HG02610 (cell line): ENCODE data around the gene MEX3D.

Experiments used
- ATAC-seq: cut with Tn5 transposase; IDR thresholded peaks from one replicate; pipeline ENCODE4 v1.9.1; 2021; ENCODE audit warnings: mild to moderate bottlenecking, moderate library complexity; ENCODE audit not compliant: unreplicated experiment

The MEX3D gene

GRCh38 chr19:1568320-1569019 lies at the start of gene MEX3D:
TSS of gene MEX3D (minus strand) at chr19:1568325. CDS start at chr19:1568058, 267 bp downstream.
- ATAC-seq, result peak; percentile 50

DNA sequence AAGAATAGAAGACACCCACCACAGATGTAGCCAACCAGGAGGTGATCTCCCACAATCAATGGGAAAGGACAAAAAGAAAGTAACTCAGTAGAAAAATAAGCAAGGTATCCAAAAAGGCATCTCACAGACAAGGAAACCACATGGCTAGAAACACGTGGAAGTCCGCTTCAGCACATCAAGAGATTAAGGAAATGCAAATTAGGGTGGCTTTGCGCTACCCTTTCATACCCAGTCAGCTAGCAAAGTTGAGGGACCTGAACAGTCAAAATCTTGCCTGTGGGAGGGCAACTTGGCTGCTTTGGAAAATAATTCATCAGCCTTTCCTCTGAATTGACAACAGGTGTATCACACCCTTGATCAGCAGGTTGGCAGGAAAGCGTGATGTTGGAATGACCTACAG lies 48.8 kb upstream of the MEX3D start:
- ATAC-seq, result no peak

DNA sequence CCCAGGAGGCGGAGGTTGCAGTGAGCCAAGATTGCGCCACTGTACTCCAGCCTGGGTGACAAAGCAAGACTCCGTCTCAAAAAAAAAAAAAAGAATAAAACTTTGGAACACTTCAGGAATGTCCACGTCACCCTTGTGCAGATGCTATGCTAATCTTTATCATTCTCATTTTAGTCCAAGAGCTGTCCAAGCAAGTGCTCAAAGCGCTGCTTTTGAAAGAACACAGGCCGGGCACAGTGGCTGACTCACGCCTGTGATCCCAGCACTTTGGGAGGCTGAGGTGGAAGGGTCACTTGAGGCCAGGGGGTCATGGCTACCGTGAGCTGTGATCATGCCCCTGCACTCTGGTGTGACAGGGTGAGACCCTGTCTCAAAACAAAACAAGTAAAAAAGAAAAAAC lies 48.3 kb upstream of the MEX3D start:
- ATAC-seq, result no peak

- ATAC-seq, result no peak
Observed at GRCh38 chr19:1615156-1615765, 47.1 kb upstream of the MEX3D start.

DNA sequence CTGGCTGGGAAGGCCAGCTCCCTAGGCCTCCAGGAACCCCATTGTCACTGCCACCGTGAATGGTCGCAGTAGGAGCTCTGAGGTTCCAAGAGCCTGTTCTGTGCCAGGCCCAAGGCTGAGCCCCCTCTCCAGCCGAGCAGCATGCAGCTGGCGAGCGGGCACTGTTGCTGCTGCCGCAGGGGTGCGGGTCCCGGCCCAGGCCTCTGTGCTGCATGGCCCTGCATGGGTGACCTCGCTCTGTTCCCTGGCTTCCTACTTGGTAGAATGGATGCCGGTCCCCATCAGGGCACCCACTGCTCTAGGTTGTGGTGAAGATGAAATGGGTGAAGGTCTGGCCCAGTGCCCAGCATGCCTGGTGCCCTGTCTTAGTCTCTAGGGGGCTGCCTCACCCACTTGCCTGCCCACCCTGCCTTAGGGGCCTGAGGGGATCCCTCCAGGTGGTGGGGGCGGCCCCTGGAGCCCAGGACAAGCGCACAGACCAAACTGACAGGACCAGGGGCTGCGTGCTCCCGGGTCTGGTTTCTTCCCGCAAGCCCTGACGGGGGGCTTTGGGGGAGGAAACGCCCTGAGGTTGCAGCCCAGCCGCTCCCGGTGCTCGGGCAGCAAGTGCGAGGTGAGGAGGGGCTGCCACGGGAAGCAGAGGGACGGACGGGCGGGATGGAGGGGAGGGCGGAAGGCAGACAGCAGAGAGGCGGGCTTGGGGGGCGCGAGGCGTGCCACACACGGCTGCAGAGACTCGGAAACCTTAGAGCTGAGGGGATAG lies 45.9 kb upstream of the MEX3D start:
- ATAC-seq, result no peak

- ATAC-seq, result no peak
Observed at GRCh38 chr19:1613146-1613545, 45.0 kb upstream of the MEX3D start.

- no peak for ATAC-seq
Observed at GRCh38 chr19:1612114-1613086, 44.3 kb upstream of the MEX3D start.

- no peak for ATAC-seq
Observed at GRCh38 chr19:1611353-1611752, 43.2 kb upstream of the MEX3D start.

DNA sequence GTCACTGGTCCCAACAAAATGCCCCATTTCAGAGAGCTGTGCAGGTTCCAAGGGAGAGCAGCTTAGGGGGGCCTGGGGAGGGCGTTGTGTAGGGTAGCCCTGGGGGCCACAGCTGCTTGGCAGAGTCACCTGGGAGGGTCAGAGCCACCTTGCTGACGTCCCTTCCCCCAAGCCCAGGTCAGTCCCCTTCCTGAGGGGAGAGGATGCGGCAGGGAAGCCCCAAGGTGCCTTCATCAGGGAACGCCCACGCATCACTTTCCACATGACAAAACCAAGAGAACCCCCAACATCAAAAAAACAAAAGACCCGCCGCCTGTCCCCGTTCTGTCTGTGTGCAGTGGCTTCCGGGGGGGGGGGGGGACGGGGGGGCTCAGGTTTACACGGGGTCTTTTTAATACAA lies 42.5 kb upstream of the MEX3D start:
- no peak for ATAC-seq

- no peak for ATAC-seq
Observed at GRCh38 chr19:1609680-1610474, 41.8 kb upstream of the MEX3D start.

DNA sequence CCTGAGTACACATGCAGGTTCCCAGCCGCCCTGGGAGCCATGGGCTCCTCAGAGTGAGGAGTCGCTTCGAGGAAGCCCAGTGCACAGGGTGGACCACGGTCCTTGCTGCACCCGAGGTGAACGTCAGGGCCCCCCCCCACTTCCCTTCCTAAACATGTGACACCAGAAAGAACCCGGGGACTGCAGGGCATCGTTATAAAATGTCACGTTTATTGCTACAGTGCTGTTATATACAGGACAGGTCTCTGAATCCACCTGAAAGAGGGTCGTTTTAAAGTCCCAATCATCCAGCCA lies 40.9 kb upstream of the MEX3D start:
- no peak for ATAC-seq

DNA sequence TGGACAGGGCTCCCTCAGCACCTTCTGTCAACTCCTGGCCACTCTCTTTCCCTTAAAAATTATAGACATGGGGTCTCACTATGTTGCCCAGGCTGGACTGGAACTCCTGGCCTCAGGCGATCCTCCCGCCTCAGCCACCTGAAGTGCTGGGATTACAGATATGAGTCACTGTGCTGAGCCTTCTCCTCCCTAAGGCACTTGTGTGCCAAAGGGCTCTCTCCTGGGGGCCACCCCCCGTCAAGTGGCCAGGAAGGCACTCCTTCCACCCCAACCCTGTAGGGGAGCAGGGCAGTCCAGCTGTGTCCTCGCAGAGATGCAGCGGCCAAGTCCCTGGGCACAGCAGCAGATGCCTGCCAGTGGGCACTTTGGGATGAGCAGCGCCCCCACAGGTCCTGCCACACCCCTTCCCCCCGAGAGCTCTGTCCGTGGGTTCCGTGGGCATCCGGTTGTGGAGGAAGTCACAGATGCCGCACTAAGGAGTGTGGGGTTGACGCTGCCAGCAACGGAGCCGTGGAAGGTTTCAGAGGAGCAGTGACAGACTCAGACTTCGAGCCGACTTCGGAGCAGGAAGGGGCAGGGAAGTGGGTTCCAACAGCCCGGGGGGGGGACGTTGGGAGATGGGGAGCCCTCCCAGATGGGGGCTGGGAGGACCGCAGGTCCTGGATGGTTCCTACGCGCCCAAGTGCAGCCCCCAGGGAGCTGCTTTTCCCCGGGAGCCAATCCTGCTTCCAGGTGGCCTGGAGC lies 40.4 kb upstream of the MEX3D start:
- no peak for ATAC-seq

GRCh38 chr19:1606138-1606651 lies 38.1 kb upstream of the MEX3D start:
- no peak for ATAC-seq

GRCh38 chr19:1605236-1606137 lies 37.4 kb upstream of the MEX3D start, which contains the start of gene UQCR11:
TSS of gene UQCR11 (minus strand) at chr19:1605462. CDS start at chr19:1605409, 53 bp downstream.
- peak; percentile 82 for ATAC-seq

GRCh38 chr19:1602091-1602707 lies 34.1 kb upstream of the MEX3D start:
- ATAC-seq, result no peak

- no peak for ATAC-seq
Observed at GRCh38 chr19:1601613-1602064, 33.5 kb upstream of the MEX3D start.

DNA sequence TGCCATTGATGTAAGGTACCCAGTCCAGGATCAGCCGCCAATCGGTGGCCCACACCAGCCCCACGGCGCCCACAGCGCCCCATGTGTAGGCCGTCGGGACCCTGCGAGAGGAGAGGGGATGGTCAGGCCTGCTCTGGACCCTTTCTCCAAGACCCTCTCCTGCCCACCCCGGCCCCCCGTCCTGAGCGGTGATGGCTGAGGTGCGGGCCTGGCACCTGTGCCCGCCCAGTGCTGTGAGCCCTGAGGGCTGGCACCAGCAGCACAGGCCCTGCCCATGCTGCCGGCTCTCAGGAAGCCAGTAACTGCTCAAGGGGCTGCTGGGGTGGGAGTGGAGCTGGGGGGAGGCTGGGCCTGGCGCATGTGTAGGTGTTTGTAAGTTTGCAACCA lies 31.3 kb upstream of the MEX3D start:
- ATAC-seq, result no peak
